Stimulated activated CD8-positive, alpha-beta memory T cell treated with anti-CD3 and anti-CD28 coated beads, Interleukin-15, amount 100 ng/mL, for 4 hours (primary cell): Measurements from ENCODE around the gene KRT12.

Experiments
- DNase-seq, 2 donors: peaks; one replicate each; pipeline ENCODE4 v3.0.0-alpha.2; 2020; ENCODE audit warnings: low read depth in 2 of 2

Gene KRT12

GRCh38 chr17:40843242-40843641, 23.8 kb downstream of the KRT12 start:
- DNase-seq, result no peak

GRCh38 chr17:40841246-40841645, 25.8 kb downstream of the KRT12 start:
- DNase-seq, result no peak

- DNase-seq, result no peak
Observed at GRCh38 chr17:40839194-40839593, 27.8 kb downstream of the KRT12 start.

GRCh38 chr17:40836020-40836419, 31.0 kb downstream of the KRT12 start:
- no peak for DNase-seq

- no peak for DNase-seq
Observed at GRCh38 chr17:40833882-40834281, 33.1 kb downstream of the KRT12 start.

GRCh38 chr17:40832840-40833239, 34.2 kb downstream of the KRT12 start:
- no peak for DNase-seq

GRCh38 chr17:40830085-40830776, 36.8 kb downstream of the KRT12 start:
- no peak for DNase-seq

- DNase-seq, result no peak
Observed at GRCh38 chr17:40828454-40829044, 38.5 kb downstream of the KRT12 start.

GRCh38 chr17:40827746-40828453, 39.1 kb downstream of the KRT12 start:
- DNase-seq, result no peak

- no peak for DNase-seq
Observed at GRCh38 chr17:40825599-40825998, 41.4 kb downstream of the KRT12 start.

GRCh38 chr17:40824015-40824832, 42.8 kb downstream of the KRT12 start:
- no peak for DNase-seq

GRCh38 chr17:40822132-40822812, 44.8 kb downstream of the KRT12 start, which contains the start of gene KRT10:
KRT10 (minus strand) TSS chr17:40822614; CDS start chr17:40822585, 29 bp downstream.
- no peak for DNase-seq

GRCh38 chr17:40821536-40821935, 45.5 kb downstream of the KRT12 start:
- DNase-seq, result no peak

- no peak for DNase-seq
Observed at GRCh38 chr17:40820228-40820838, 46.7 kb downstream of the KRT12 start.

GRCh38 chr17:40819528-40820125, 47.4 kb downstream of the KRT12 start:
- no peak for DNase-seq

GRCh38 chr17:40818733-40819527, 48.1 kb downstream of the KRT12 start:
- DNase-seq, result peak; percentile 74 to 77

GRCh38 chr17:40818343-40818732, 48.7 kb downstream of the KRT12 start:
- no peak for DNase-seq

- DNase-seq, result no peak
Observed at GRCh38 chr17:40817103-40817682, 49.8 kb downstream of the KRT12 start.

- no peak for DNase-seq
Observed at GRCh38 chr17:40816569-40816968, 50.5 kb downstream of the KRT12 start.
